Testis (tissue), 2 donors: ENCODE data around the gene ADAMTS15.

Experiments used
- POLR2A ChIP-seq: fragments of 450-650 bp; IDR thresholded peaks from one replicate; pipeline ENCODE4 v1.6.1; 2017; ENCODE audit warnings: antibody characterized with exemption, mild to moderate bottlenecking, moderate library complexity
- TF ChIP-seq, protein P1 (sequence below), 3 experiments: fragments of 450-650 bp in 2 of 3; fragments of 200-600 bp in 1 of 3; sonication (generic) in 1 of 3; IDR thresholded peaks; one replicate each; pipeline ENCODE4 v1.5.1; 2016 to 2019; ENCODE audit warnings: antibody characterized with exemption in 3 of 3, mild to moderate bottlenecking in 2 of 3, moderate library complexity in 1 of 3

DNA sequence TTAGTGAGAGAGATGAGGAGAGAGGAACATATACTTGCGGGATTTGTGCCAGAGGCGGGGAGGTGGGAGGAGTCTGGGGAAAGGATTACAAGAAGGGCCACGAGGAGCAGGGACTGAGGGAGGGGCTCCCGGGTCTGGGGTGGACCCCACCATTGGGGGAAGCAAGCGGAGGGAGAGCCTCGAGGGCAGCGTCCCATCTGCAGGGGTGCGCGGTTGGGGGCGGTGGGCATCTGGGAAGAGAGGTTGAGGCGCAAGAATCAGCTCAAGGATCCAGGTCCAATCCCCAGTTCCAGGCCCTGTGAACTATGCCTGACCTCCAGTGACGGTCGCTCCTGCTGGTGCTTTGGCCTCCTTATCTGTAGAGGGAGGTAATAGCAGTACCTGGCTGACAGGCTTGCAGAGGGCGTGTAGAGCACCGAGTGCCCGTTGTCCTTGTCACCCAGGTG is 38.0 kb downstream of the ADAMTS15 start:
- TF ChIP-seq, protein P1, sequence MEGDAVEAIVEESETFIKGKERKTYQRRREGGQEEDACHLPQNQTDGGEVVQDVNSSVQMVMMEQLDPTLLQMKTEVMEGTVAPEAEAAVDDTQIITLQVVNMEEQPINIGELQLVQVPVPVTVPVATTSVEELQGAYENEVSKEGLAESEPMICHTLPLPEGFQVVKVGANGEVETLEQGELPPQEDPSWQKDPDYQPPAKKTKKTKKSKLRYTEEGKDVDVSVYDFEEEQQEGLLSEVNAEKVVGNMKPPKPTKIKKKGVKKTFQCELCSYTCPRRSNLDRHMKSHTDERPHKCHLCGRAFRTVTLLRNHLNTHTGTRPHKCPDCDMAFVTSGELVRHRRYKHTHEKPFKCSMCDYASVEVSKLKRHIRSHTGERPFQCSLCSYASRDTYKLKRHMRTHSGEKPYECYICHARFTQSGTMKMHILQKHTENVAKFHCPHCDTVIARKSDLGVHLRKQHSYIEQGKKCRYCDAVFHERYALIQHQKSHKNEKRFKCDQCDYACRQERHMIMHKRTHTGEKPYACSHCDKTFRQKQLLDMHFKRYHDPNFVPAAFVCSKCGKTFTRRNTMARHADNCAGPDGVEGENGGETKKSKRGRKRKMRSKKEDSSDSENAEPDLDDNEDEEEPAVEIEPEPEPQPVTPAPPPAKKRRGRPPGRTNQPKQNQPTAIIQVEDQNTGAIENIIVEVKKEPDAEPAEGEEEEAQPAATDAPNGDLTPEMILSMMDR (IDR thresholded peaks at IDR 0.05), result no peak
- no peak for TF ChIP-seq POLR2A
